ENCODE data around the gene PLXNA1. TPM values are rescaled to one million over a fixed set of nuclear protein-coding genes. Genes with fewer than 3 reads are reported as not detected.

The PLXNA1 gene
- total and polyA plus RNA-seq, 4 donors = 0.92 to 8.3 (median 4.4) TPM

- no peaks in the 10 kb centered on the region for H3K36me3 ChIP-seq (ENCODE audit: control insufficient read depth in 4 of 4, insufficient read depth in 3 of 4, low read depth in 1 of 4, low read length in 3 of 4)
- DNase-seq (ENCODE audit: low spot score) = no peak
- 82% methylated on average over 11 of the region's 11 CpGs for WGBS
- no peaks in the 10 kb centered on the region for H3K9me3 ChIP-seq (ENCODE audit: control insufficient read depth in 4 of 4, low read length in 3 of 4)
- no peaks in the 10 kb centered on the region for H3K27me3 ChIP-seq (ENCODE audit: control insufficient read depth in 4 of 4, insufficient read depth in 4 of 4, low read length in 3 of 4)
- no peak for TF ChIP-seq CTCF (IDR thresholded peaks at IDR 0.05; ENCODE audit: low read depth, low read length, missing input control)
- TF ChIP-seq FOXA1 (IDR thresholded peaks at IDR 0.05) = no peak
- no peak for TF ChIP-seq TAF1 (conservative IDR thresholded peaks at IDR 0.05)
- TF ChIP-seq HNF4A (conservative IDR thresholded peaks at IDR 0.05) = no peak
- no peak for TF ChIP-seq HNF4G (IDR thresholded peaks at IDR 0.05)
- no peak for TF ChIP-seq REST (IDR thresholded peaks at IDR 0.05)
- no peak for TF ChIP-seq FOXA2 (IDR thresholded peaks at IDR 0.05)
- no peak for TF ChIP-seq YY1 (IDR thresholded peaks at IDR 0.05)
- H3K27ac ChIP-seq (ENCODE audit: low read depth in 1 of 2, low read length in 2 of 2) = no peak overlapping the region
- peaks cover 0 to 4% (median 0%) of the 10 kb centered on the region in 4 donors for H3K4me1 ChIP-seq (ENCODE audit: control insufficient read depth in 4 of 4, insufficient read depth in 4 of 4, low read length in 3 of 4)
- no peak overlapping the region for H3K9ac ChIP-seq (ENCODE audit: low read depth in 1 of 2, low read length in 2 of 2)
- H3K4me3 ChIP-seq (ENCODE audit: low read depth in 1 of 3, low read length in 3 of 3) = no peak overlapping the region
These were observed 21.0 kb upstream of the PLXNA1 start for GRCh38 chr3:126961791-126962461.

- no peak for DNase-seq (ENCODE audit: low spot score)
- no peaks in the 10 kb centered on the region for H3K27me3 ChIP-seq (ENCODE audit: control insufficient read depth in 4 of 4, insufficient read depth in 4 of 4, low read length in 3 of 4)
- no peak overlapping the region for H3K27ac ChIP-seq (ENCODE audit: low read depth in 1 of 2, low read length in 2 of 2)
- no peaks in the 10 kb centered on the region for H3K9me3 ChIP-seq (ENCODE audit: control insufficient read depth in 4 of 4, low read length in 3 of 4)
- 97% methylated on average over 8 of the region's 8 CpGs for WGBS
- H3K4me1 ChIP-seq (ENCODE audit: control insufficient read depth in 4 of 4, insufficient read depth in 4 of 4, low read length in 3 of 4) = peaks cover 0 to 4% (median 0%) of the 10 kb centered on the region in 4 donors
- H3K36me3 ChIP-seq (ENCODE audit: control insufficient read depth in 4 of 4, insufficient read depth in 3 of 4, low read depth in 1 of 4, low read length in 3 of 4) = no peaks in the 10 kb centered on the region
- H3K4me3 ChIP-seq (ENCODE audit: low read depth in 1 of 3, low read length in 3 of 3) = no peak overlapping the region
- H3K9ac ChIP-seq (ENCODE audit: low read depth in 1 of 2, low read length in 2 of 2) = no peak overlapping the region
- TF ChIP-seq SP1 (IDR thresholded peaks at IDR 0.05) = no peak
- TF ChIP-seq NR2F2 (IDR thresholded peaks at IDR 0.05) = no peak
- TF ChIP-seq JUND (IDR thresholded peaks at IDR 0.05) = no peak
- no peak for TF ChIP-seq GABPA (IDR thresholded peaks at IDR 0.05 in 1 of 2, conservative IDR thresholded peaks at IDR 0.05 in 1 of 2)
- no peak for TF ChIP-seq REST (IDR thresholded peaks at IDR 0.05)
- no peak for TF ChIP-seq HNF4A (conservative IDR thresholded peaks at IDR 0.05)
- no peak for TF ChIP-seq FOXA2 (IDR thresholded peaks at IDR 0.05)
- no peak for TF ChIP-seq EGR1 (IDR thresholded peaks at IDR 0.05; ENCODE audit: low read depth in 2 of 2)
- TF ChIP-seq MAX (IDR thresholded peaks at IDR 0.05) = no peak
- no peak for TF ChIP-seq RXRA (IDR thresholded peaks at IDR 0.05)
- TF ChIP-seq RAD21 (IDR thresholded peaks at IDR 0.05) = no peak
- no peak for TF ChIP-seq FOXA1 (IDR thresholded peaks at IDR 0.05)
- TF ChIP-seq YY1 (IDR thresholded peaks at IDR 0.05) = no peak
- TF ChIP-seq CTCF (IDR thresholded peaks at IDR 0.05; ENCODE audit: low read depth, low read length, missing input control) = no peak
- TF ChIP-seq ZBTB33 (IDR thresholded peaks at IDR 0.05) = no peak
- no peak for TF ChIP-seq ATF3 (IDR thresholded peaks at IDR 0.05)
These were observed 20.2 kb upstream of the PLXNA1 start for GRCh38 chr3:126962756-126963155.
